GM23248 (cell line): ENCODE measurements around the gene CEP350. TPM values are rescaled to one million over a fixed set of nuclear protein-coding genes. Genes with fewer than 3 reads are reported as not detected.

Experiments
- DNase-seq: peaks from one replicate; pipeline ENCODE4 v3.0.0-alpha.2; 2015
- H2AFZ ChIP-seq: fragments of 200-600 bp; sonication (generic); 2 replicates; pipeline ENCODE4 v1.6.1; 2016; ENCODE audit warnings: antibody characterized with exemption
- H3F3A ChIP-seq: fragments of 200-600 bp; sonication (generic); 2 replicates; pipeline ENCODE4 v1.6.1; 2016; ENCODE audit warnings: mild to moderate bottlenecking, antibody characterized with exemption, mixed run types; ENCODE audit not compliant: insufficient read depth
- H3K27ac ChIP-seq: fragments of 200-600 bp; sonication (generic); 2 replicates; pipeline ENCODE4 v1.5.1; 2016; ENCODE audit warnings: mild to moderate bottlenecking
- H3K27me3 ChIP-seq: fragments of 200-600 bp; sonication (generic); replicated peaks from 2 replicates; pipeline ENCODE4 v1.6.1; 2016; ENCODE audit warnings: mild to moderate bottlenecking; ENCODE audit not compliant: insufficient read depth
- H3K36me3 ChIP-seq: fragments of 200-600 bp; sonication (generic); 2 replicates; pipeline ENCODE4 v1.6.1; 2016; ENCODE audit warnings: low read depth, mild to moderate bottlenecking
- H3K4me1 ChIP-seq: fragments of 200-600 bp; sonication (generic); 2 replicates; pipeline ENCODE4 v1.6.1; 2016; ENCODE audit warnings: mild to moderate bottlenecking; ENCODE audit not compliant: insufficient read depth
- H3K4me2 ChIP-seq: fragments of 200-600 bp; sonication (generic); one replicate; pipeline ENCODE4 v1.6.1; 2016; ENCODE audit warnings: mild to moderate bottlenecking; ENCODE audit not compliant: unreplicated experiment
- H3K4me3 ChIP-seq: fragments of 200-600 bp; sonication (generic); 2 replicates; pipeline ENCODE4 v1.5.1; 2016; ENCODE audit warnings: mild to moderate bottlenecking
- H3K79me2 ChIP-seq: fragments of 200-600 bp; sonication (generic); 2 replicates; pipeline ENCODE4 v1.6.1; 2016; ENCODE audit warnings: mild to moderate bottlenecking; ENCODE audit not compliant: insufficient read depth
- H3K9ac ChIP-seq: fragments of 200-600 bp; sonication (generic); 2 replicates; pipeline ENCODE4 v1.6.1; 2016; ENCODE audit warnings: mild to moderate bottlenecking
- H3K9me2 ChIP-seq: fragments of 200-600 bp; sonication (generic); 2 replicates; pipeline ENCODE4 v1.6.1; 2016; ENCODE audit warnings: mixed run types, mild to moderate bottlenecking, moderate library complexity; ENCODE audit not compliant: insufficient read depth
- H3K9me3 ChIP-seq: fragments of 200-600 bp; sonication (generic); one replicate; pipeline ENCODE4 v1.6.1; 2017; ENCODE audit warnings: low read depth
- H4K20me1 ChIP-seq: fragments of 200-600 bp; sonication (generic); 2 replicates; pipeline ENCODE4 v1.6.0; 2016; ENCODE audit not compliant: insufficient read depth
- EZH2 ChIP-seq: fragments of 200-600 bp; sonication (generic); IDR thresholded peaks from 2 replicates; pipeline ENCODE4 v1.6.1; 2018; ENCODE audit warnings: antibody characterized with exemption, mild to moderate bottlenecking; ENCODE audit not compliant: insufficient read depth, poor library complexity, severe bottlenecking
- EZH2phosphoT487 ChIP-seq: fragments of 200-600 bp; sonication (generic); IDR thresholded peaks from 2 replicates; pipeline ENCODE4 v1.6.1; 2018; ENCODE audit warnings: antibody characterized with exemption, moderate library complexity, mild to moderate bottlenecking, low read depth; ENCODE audit not compliant: insufficient read depth
- WGBS, 2 experiments: methylation state at CpG; one replicate each; pipeline ENCODE4 v1.1.6; 2015 to 2017; ENCODE audit warnings: low lambda C conversion rate in 2 of 2, low coverage in 1 of 2; ENCODE audit errors: missing lambda C conversion rate in 2 of 2; 5-methylcytosine and 5-hydroxymethylcytosine counted together
- in situ Hi-C: fragments of 300-500 bp; cut with MboI; formaldehyde crosslinking; loops from 2 replicates; pipeline ENCODE4 v1.15.0; 2020
- polyA plus RNA-seq: library from polyadenylated mRNA; unstranded; fragments of >200 nt; fragmentation: Nextera tagmentation; extraction: Ambion mirVana; gene quantifications from 2 replicates; pipeline ENCODE4 v1.2.1, GENCODE V29; 2016
- total RNA-seq: library from RNA; depleted of rRNA; stranded (reverse); fragments of >200 nt; shearing (Covaris generic); gene quantifications from 2 replicates; pipeline ENCODE4 v1.2.3, GENCODE V29; 2014

CEP350 gene
- total and polyA plus RNA-seq, 2 experiments from 2014 or later = 14.9 to 81.3 TPM

DNA sequence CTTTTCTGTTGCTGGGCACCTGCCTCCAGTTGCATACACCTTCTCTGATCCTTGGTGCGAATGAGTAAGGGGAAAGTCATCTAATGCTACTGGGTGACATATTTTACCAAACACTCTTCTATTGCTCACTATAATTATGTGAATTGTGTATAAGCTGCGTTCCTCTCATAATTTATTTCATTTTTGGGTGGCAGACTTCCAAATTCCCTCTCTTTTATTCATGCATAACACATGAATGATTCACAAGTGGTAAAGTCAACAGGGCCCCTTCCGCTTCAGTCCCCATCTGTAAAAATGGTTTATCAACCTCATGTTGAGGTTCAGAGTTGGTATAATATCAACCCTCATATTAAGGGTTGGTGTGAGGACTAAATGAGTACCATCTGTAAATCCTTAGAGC lies 196.9 kb downstream of the CEP350 start:
- Histone ChIP-seq H3K4me1 (peaks cover 34% of the 10 kb centered on the region), H3K4me2 (peak overlapping the region; percentile 46), H3K27ac (peak overlapping the region; percentile 45), H3K4me3 (0 out of 2 replicates have a peak overlapping the region, but pooled peaks have one; percentile 11), H3K36me3 (no peaks in the 10 kb centered on the region), H3K9me2 (no peaks in the 10 kb centered on the region), H3K9ac (no peak overlapping the region), H2AFZ (no peak overlapping the region), H4K20me1 (no peaks in the 10 kb centered on the region), H3K27me3 (no peaks in the 10 kb centered on the region), H3F3A (peaks cover 40% of the 10 kb centered on the region), H3K79me2 (peaks cover 14% of the 10 kb centered on the region), H3K9me3 (no peaks in the 10 kb centered on the region)
- TF ChIP-seq EZH2 = no peak
- TF ChIP-seq EZH2phosphoT487 = no peak
- in situ Hi-C loops = loop anchor here (25.0 kb wide), 1 partner anchor 264 kb away; the partner anchor contains the start of genes TOR1AIP1 and TOR1AIP2
- WGBS, 2 experiments = 11 to 13% methylated on average over 3 of the region's 3 CpGs
- DNase-seq = peak; percentile 81

DNA sequence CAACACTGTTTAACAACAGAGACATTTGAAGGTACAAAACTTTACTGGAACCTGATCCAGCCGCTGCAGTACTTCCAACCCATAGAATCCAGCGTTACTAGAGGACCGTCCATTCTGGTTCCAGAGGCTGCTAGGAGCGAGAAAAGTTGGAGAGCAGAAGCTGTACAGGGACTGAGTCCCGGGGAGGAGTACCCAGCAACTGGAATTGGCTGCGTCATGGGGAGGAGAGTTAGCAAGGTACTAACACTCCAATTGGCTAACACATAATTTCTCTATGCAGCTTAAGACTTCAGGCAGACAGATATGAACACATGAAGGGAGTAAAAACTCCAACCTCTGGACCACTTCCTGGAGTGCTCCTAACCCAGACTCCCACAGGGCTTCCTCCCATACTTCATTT lies 198.0 kb downstream of the CEP350 start:
- no peaks in the 10 kb centered on the region for H3K36me3 ChIP-seq
- H2AFZ ChIP-seq = no peak overlapping the region
- no peaks in the 10 kb centered on the region for H3K9me2 ChIP-seq
- no peak overlapping the region for H3K4me3 ChIP-seq
- TF ChIP-seq EZH2 (no peak), EZH2phosphoT487 (no peak)
- H3K27ac ChIP-seq = no peak overlapping the region
- no peak overlapping the region for H3K9ac ChIP-seq
- peaks cover 17% of the 10 kb centered on the region for H3K79me2 ChIP-seq
- in situ Hi-C loops = loop anchor here (25.0 kb wide), 1 partner anchor 265 kb away; the partner anchor contains the start of genes TOR1AIP1 and TOR1AIP2
- H3K4me2 ChIP-seq = no peak overlapping the region
- H3K4me1 ChIP-seq = peaks cover 45% of the 10 kb centered on the region
- peaks cover 51% of the 10 kb centered on the region for H3F3A ChIP-seq
- no peaks in the 10 kb centered on the region for H3K9me3 ChIP-seq
- H4K20me1 ChIP-seq = no peaks in the 10 kb centered on the region
- WGBS, 2 experiments = 95 to 96% methylated on average over 6 of the region's 6 CpGs
- no peak for DNase-seq
- no peaks in the 10 kb centered on the region for H3K27me3 ChIP-seq

DNA sequence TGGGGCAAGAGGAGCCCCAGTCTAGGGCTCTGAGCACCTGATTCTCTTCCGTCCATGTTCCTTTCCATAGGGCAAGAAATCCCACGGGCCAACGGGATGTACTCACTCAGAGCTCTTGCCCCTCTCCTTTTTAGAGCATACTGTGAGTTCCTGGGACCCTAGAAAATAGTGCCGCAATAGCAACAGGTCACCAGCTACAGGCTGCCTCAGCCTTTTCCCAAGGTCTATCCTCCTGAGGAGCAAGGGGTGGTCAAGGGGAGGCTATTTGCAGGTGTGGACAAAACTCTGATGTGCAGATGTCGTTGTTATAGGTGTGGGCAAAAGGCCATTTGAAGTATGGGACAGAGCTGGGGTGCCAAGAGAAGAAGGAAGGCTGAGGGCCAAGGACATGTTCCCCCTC lies 198.4 kb downstream of the CEP350 start:
- H3K27ac ChIP-seq = no peak overlapping the region
- 82 to 84% methylated on average over 5 of the region's 5 CpGs for WGBS, 2 experiments
- H3K9me3 ChIP-seq = no peaks in the 10 kb centered on the region
- no peaks in the 10 kb centered on the region for H3K27me3 ChIP-seq
- H3K9me2 ChIP-seq = no peaks in the 10 kb centered on the region
- H3K4me2 ChIP-seq = no peak overlapping the region
- no peaks in the 10 kb centered on the region for H4K20me1 ChIP-seq
- in situ Hi-C loops = loop anchor here (25.0 kb wide), 1 partner anchor 266 kb away; the partner anchor contains the start of genes TOR1AIP1 and TOR1AIP2
- peaks cover 54% of the 10 kb centered on the region for H3F3A ChIP-seq
- H3K36me3 ChIP-seq = no peaks in the 10 kb centered on the region
- no peak overlapping the region for H3K4me3 ChIP-seq
- H3K9ac ChIP-seq = no peak overlapping the region
- peaks cover 22% of the 10 kb centered on the region for H3K79me2 ChIP-seq
- TF ChIP-seq EZH2 = no peak
- no peak for TF ChIP-seq EZH2phosphoT487
- no peak overlapping the region for H2AFZ ChIP-seq
- H3K4me1 ChIP-seq = peaks cover 49% of the 10 kb centered on the region
- no peak for DNase-seq

DNA sequence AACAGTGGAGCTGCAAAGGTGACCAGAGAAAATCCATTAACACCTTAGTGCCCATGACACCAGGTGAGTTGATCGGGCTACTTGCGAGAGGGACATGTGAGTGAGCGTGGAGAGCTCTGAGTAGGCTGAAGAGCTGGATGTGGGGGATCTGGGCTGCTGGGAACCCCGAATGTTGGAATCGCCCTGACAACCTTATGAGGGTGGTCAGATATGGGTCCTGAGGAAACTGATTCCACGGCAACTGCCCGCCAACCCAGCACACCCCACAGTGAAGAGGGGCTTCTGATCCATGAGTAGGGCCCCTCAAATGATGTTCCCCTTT lies 199.4 kb downstream of the CEP350 start:
- Histone ChIP-seq H3K36me3 (no peaks in the 10 kb centered on the region), H3K9me3 (no peaks in the 10 kb centered on the region), H3K4me3 (peak overlapping the region; percentile 89), H3K9ac (peak overlapping the region; percentile 87), H2AFZ (peak overlapping the region; percentile 89), H3K79me2 (peaks cover 31% of the 10 kb centered on the region), H3K27ac (peak overlapping the region; percentile 66), H3K4me1 (peaks cover 52% of the 10 kb centered on the region), H3K9me2 (no peaks in the 10 kb centered on the region), H4K20me1 (no peaks in the 10 kb centered on the region), H3K4me2 (peak overlapping the region; percentile 97), H3F3A (peaks cover 54% of the 10 kb centered on the region), H3K27me3 (no peaks in the 10 kb centered on the region)
- DNase-seq = no peak
- 3 to 6% methylated on average over 7 of the region's 7 CpGs for WGBS, 2 experiments
- in situ Hi-C loops = loop anchor here (25.0 kb wide), 1 partner anchor 267 kb away; the partner anchor contains the start of genes TOR1AIP1 and TOR1AIP2
- TF ChIP-seq EZH2 = no peak
- no peak for TF ChIP-seq EZH2phosphoT487
